Germinal center (tissue), 1 donor: Measurements from ENCODE around the gene NKG7.

ENCODE experiments used
- DNase-seq: peaks from one replicate; pipeline ENCODE4 v3.0.0; 2012; ENCODE audit warnings: mixed read lengths, low spot score

NKG7 gene

GRCh38 chr19:51361239-51361638 is 11.2 kb downstream of the NKG7 start:
- DNase-seq, result no peak

- DNase-seq, result no peak
These were observed 13.2 kb downstream of the NKG7 start for GRCh38 chr19:51359294-51359693.

- DNase-seq, result no peak
These were observed 14.5 kb downstream of the NKG7 start for GRCh38 chr19:51357952-51358351.

- DNase-seq, result no peak
These were observed 16.2 kb downstream of the NKG7 start for GRCh38 chr19:51356159-51356801.

- DNase-seq, result no peak
These were observed 17.7 kb downstream of the NKG7 start for GRCh38 chr19:51354742-51355148.

- DNase-seq, result no peak
These were observed 18.2 kb downstream of the NKG7 start for GRCh38 chr19:51354103-51354741.

- no peak for DNase-seq
These were observed 19.6 kb downstream of the NKG7 start for GRCh38 chr19:51352783-51353360.

GRCh38 chr19:51351266-51351990 is 21.0 kb downstream of the NKG7 start:
- no peak for DNase-seq

GRCh38 chr19:51347209-51347928 is 25.1 kb downstream of the NKG7 start:
- DNase-seq, result no peak

GRCh38 chr19:51346742-51347141 is 25.7 kb downstream of the NKG7 start:
- no peak for DNase-seq

- DNase-seq, result no peak
These were observed 27.3 kb downstream of the NKG7 start for GRCh38 chr19:51345076-51345620.

GRCh38 chr19:51342631-51343569 is 29.6 kb downstream of the NKG7 start:
- DNase-seq, result no peak

- no peak for DNase-seq
These were observed 30.4 kb downstream of the NKG7 start, which contains the start of gene VSIG10L for GRCh38 chr19:51341976-51342580. Gene VSIG10L, minus strand, starts transcription at chr19:51342139. Its CDS starts 15 bp downstream, at chr19:51342124.

- no peak for DNase-seq
These were observed 31.4 kb downstream of the NKG7 start for GRCh38 chr19:51341066-51341465.

- peak; percentile 95 for DNase-seq
These were observed 32.5 kb downstream of the NKG7 start for GRCh38 chr19:51339687-51340656.

GRCh38 chr19:51339313-51339686 is 33.2 kb downstream of the NKG7 start:
- no peak for DNase-seq

- DNase-seq, result peak; percentile 90
These were observed 33.7 kb downstream of the NKG7 start for GRCh38 chr19:51338563-51339312.

GRCh38 chr19:51337861-51338562 is 34.4 kb downstream of the NKG7 start:
- DNase-seq, result no peak
